Spleen (tissue), 11 donors: ENCODE data around the gene PAQR8. TPM values are rescaled to one million over a fixed set of nuclear protein-coding genes. Genes with fewer than 3 reads are reported as not detected.
A peak's percentile ranks its signal among the peaks of the same experiment; 100 is the strongest.

Source experiments
- DNase-seq: peaks from one replicate; pipeline ENCODE4 v3.0.0-alpha.2; 2020
- H3K27ac ChIP-seq, 8 donors: fragments of 200-600 bp; sonication (generic) in 7 of 8; 1 replicate in 4 of 8; 2 replicates in 4 of 8; pipeline versions ENCODE4 v1.5.0 to v1.8.0; 2016 to 2021; ENCODE audit warnings: inconsistent platforms in 4 of 8, mild to moderate bottlenecking in 4 of 8, moderate library complexity in 1 of 8
- H3K27me3 ChIP-seq, 7 donors: fragments of 200-600 bp; sonication (generic) in 6 of 7; replicated peaks in 1 of 7; 1 replicate in 4 of 7; 2 replicates in 3 of 7; pipeline versions ENCODE4 v1.5.0 to v1.8.0; 2016 to 2021; ENCODE audit warnings: inconsistent platforms in 3 of 7, mild to moderate bottlenecking in 1 of 7
- H3K36me3 ChIP-seq, 6 donors: fragments of 200-600 bp; sonication (generic) in 5 of 6; 1 replicate in 4 of 6; 2 replicates in 2 of 6; pipeline versions ENCODE4 v1.5.0 to v1.8.0; 2016 to 2021; ENCODE audit warnings: inconsistent platforms in 2 of 6
- H3K4me1 ChIP-seq, 6 donors: fragments of 200-600 bp; sonication (generic) in 5 of 6; 1 replicate in 3 of 6; 2 replicates in 3 of 6; pipeline versions ENCODE4 v1.5.0 to v1.8.0; 2016 to 2021; ENCODE audit warnings: inconsistent platforms in 3 of 6
- H3K4me3 ChIP-seq, 8 donors: fragments of 200-600 bp; sonication (generic) in 7 of 8; 1 replicate in 4 of 8; 2 replicates in 4 of 8; pipeline versions ENCODE4 v1.5.0 to v1.8.0; 2016 to 2021; ENCODE audit warnings: inconsistent platforms in 4 of 8, mild to moderate bottlenecking in 4 of 8, moderate library complexity in 2 of 8
- H3K9me3 ChIP-seq, 8 donors: fragments of 200-600 bp; sonication (generic) in 7 of 8; 1 replicate in 4 of 8; 2 replicates in 4 of 8; pipeline versions ENCODE4 v1.5.0 to v1.8.0; 2016 to 2021; ENCODE audit warnings: inconsistent platforms in 4 of 8
- CTCF ChIP-seq, 11 experiments: fragments of 200-600 bp in 7 of 11; fragments of 450-650 bp in 4 of 11; sonication (generic) in 4 of 11; IDR thresholded peaks in 8 of 11; conservative IDR thresholded peaks in 3 of 11; 1 replicate in 7 of 11; 2 replicates in 4 of 11; pipeline versions ENCODE4 v1.4.0 to v1.8.0; 2016 to 2021; ENCODE audit warnings: antibody characterized with exemption in 11 of 11, inconsistent platforms in 4 of 11, mild to moderate bottlenecking in 1 of 11
- POLR2A ChIP-seq, 3 donors: fragments of 450-650 bp; IDR thresholded peaks; one replicate each; pipeline ENCODE4 v1.5.1; 2017; ENCODE audit warnings: antibody characterized with exemption in 3 of 3, mild to moderate bottlenecking in 1 of 3
- POLR2AphosphoS5 ChIP-seq, 3 donors: sonication (generic); formaldehyde crosslinking; IDR thresholded peaks; one replicate each; pipeline ENCODE4 v1.5.1; 2017; ENCODE audit warnings: antibody characterized with exemption in 3 of 3
- WGBS, 5 donors: extraction: QIAGEN DNeasy Blood & Tissue Kit in 3 of 5; methylation state at CpG; one replicate each; pipeline versions ENCODE4 v1.1.5 to v1.1.7; 2013 to 2018; 5-methylcytosine and 5-hydroxymethylcytosine counted together
- intact Hi-C: fragments of 100-400 bp; cut with DNase I; formaldehyde crosslinking; loops from one replicate; pipeline ENCODE4 v1.15.0; 2023; ENCODE audit warnings: low total_unique reads
- polyA plus RNA-seq, 3 donors: library from polyadenylated mRNA; stranded (reverse); fragments of 200-250 nt; gene quantifications; one replicate each; pipeline ENCODE4 v1.2.1, GENCODE V29; 2013
- total RNA-seq, 7 donors: library from RNA; depleted of rRNA in 3 of 7; stranded (reverse); fragments of >200 nt in 3 of 7; fragmentation: NEBNext Ultra II Directional in 4 of 7; extraction: Animal tissue kit (Norgen Biotek cat#: 25700) in 4 of 7; gene quantifications; one replicate each; pipeline versions ENCODE4 v1.1.0 to v1.2.1, GENCODE V29; 2016 to 2021
- donor health status: healthy with polysubstance abuse.
- donor health status: DM: no; HTN: no; CAD: no; lungs with moderate emphysema.
- donor health status: DM: no; HTN: no; CAD: no.
- donor health status: Bipolar disorder and iron deficiency.
- donor health status: healthy.
- donor health status: DM: no; HTN: no; CAD: no.
- donor health status: DM: yes; HTN: yes; CAD: no.

Gene PAQR8
- total and polyA plus RNA-seq, 10 donors: 3.5 to 13.3 (median 9.7) TPM

- no peaks in the 10 kb centered on the region for H3K36me3 ChIP-seq
- no peak overlapping the region for H3K4me3 ChIP-seq
- H3K27ac ChIP-seq: peak overlapping the region in 1 of 8 donors; percentile 53
- WGBS, 5 donors: 90 to 96% (median 92%) methylated on average over 4 of the region's 4 CpGs
- TF ChIP-seq POLR2A (IDR thresholded peaks at IDR 0.05) (no peak), POLR2AphosphoS5 (IDR thresholded peaks at IDR 0.05) (no peak), CTCF (IDR thresholded peaks at IDR 0.05 in 8 of 11, conservative IDR thresholded peaks at IDR 0.05 in 3 of 11) (no peak)
- peaks cover 0 to 21% (median 16%) of the 10 kb centered on the region in 6 donors for H3K4me1 ChIP-seq
- H3K9me3 ChIP-seq: no peaks in the 10 kb centered on the region
- intact Hi-C loops: no loop called here
- H3K27me3 ChIP-seq: no peaks in the 10 kb centered on the region
- DNase-seq: no peak
These were observed 50.0 kb downstream of the PAQR8 start for GRCh38 chr6:52411911-52412310.

GRCh38 chr6:52415333-52415732 lies 53.4 kb downstream of the PAQR8 start:
- no peaks in the 10 kb centered on the region for H3K36me3 ChIP-seq
- DNase-seq: no peak
- no peaks in the 10 kb centered on the region for H3K9me3 ChIP-seq
- intact Hi-C loops: no loop called here
- H3K4me1 ChIP-seq: peaks cover 5 to 37% (median 26%) of the 10 kb centered on the region in 6 donors
- no peak overlapping the region for H3K27ac ChIP-seq
- H3K4me3 ChIP-seq: no peak overlapping the region
- no peak for TF ChIP-seq POLR2A (IDR thresholded peaks at IDR 0.05)
- TF ChIP-seq CTCF (IDR thresholded peaks at IDR 0.05 in 8 of 11, conservative IDR thresholded peaks at IDR 0.05 in 3 of 11): no peak
- no peak for TF ChIP-seq POLR2AphosphoS5 (IDR thresholded peaks at IDR 0.05)
- no peaks in the 10 kb centered on the region for H3K27me3 ChIP-seq
- WGBS, 5 donors: 67 to 84% (median 77%) methylated on average over 1 of the region's 1 CpG

GRCh38 chr6:52415917-52416628 lies 54.1 kb downstream of the PAQR8 start:
- 35 to 49% (median 41%) methylated on average over 6 of the region's 6 CpGs for WGBS, 5 donors
- peak overlapping the region in 3 of 8 donors; percentile 19 to 43 (median 41) for H3K27ac ChIP-seq
- peaks cover 6 to 45% (median 33%) of the 10 kb centered on the region in 6 donors for H3K4me1 ChIP-seq
- DNase-seq: no peak
- no peaks in the 10 kb centered on the region for H3K9me3 ChIP-seq
- no peaks in the 10 kb centered on the region for H3K36me3 ChIP-seq
- no peak overlapping the region for H3K4me3 ChIP-seq
- TF ChIP-seq POLR2A (IDR thresholded peaks at IDR 0.05) (no peak), POLR2AphosphoS5 (IDR thresholded peaks at IDR 0.05) (no peak), CTCF (IDR thresholded peaks at IDR 0.05 in 8 of 11, conservative IDR thresholded peaks at IDR 0.05 in 3 of 11) (no peak)
- no peaks in the 10 kb centered on the region for H3K27me3 ChIP-seq
- intact Hi-C loops: loop anchor here (2.0 kb wide), 1 partner anchor 247 kb away; no protein-coding TSS in a partner anchor

GRCh38 chr6:52416629-52417151 lies 54.7 kb downstream of the PAQR8 start:
- no peak for DNase-seq
- Histone ChIP-seq H3K4me3 (no peak overlapping the region), H3K9me3 (no peaks in the 10 kb centered on the region), H3K27ac (peak overlapping the region in 3 of 8 donors; percentile 6 to 43 (median 41)), H3K4me1 (peaks cover 6 to 51% (median 36%) of the 10 kb centered on the region in 6 donors), H3K36me3 (no peaks in the 10 kb centered on the region), H3K27me3 (no peaks in the 10 kb centered on the region)
- TF ChIP-seq CTCF (IDR thresholded peaks at IDR 0.05 in 8 of 11, conservative IDR thresholded peaks at IDR 0.05 in 3 of 11) (peak; percentile 40 to 81 (median 74)), POLR2AphosphoS5 (IDR thresholded peaks at IDR 0.05) (no peak)
- intact Hi-C loops: loop anchor here (2.0 kb wide), 1 partner anchor 246 kb away; no protein-coding TSS in a partner anchor
- 0 to 5% (median 2%) methylated on average over 1 of the region's 1 CpG for WGBS, 5 donors
